Caco-2 (cell line): ENCODE results near the gene MMP28. TPM values are rescaled to one million over a fixed set of nuclear protein-coding genes. Genes with fewer than 3 reads are reported as not detected.

Source experiments
- BruUV-seq: library from RNA; stranded (reverse); fragments of 400-500 nt; replicated peaks from 2 replicates; lab custom pipeline; 2021; lab: Mats Ljungman, UMichigan
- CTCF ChIA-PET: fragments of 300-600 bp; sonication (Branson Sonifier 250); formaldehyde crosslinking; loops from one replicate; lab custom pipeline; 2022; ENCODE audit warnings: antibody characterized with exemption; lab: Charles Lee
- POLR2A ChIA-PET: fragments of 300-600 bp; sonication (Branson Sonifier 250); formaldehyde crosslinking; loops from one replicate; lab custom pipeline; 2022; ENCODE audit warnings: antibody characterized with exemption; lab: Charles Lee
- DNase-seq, 2 experiments: peaks; one replicate each; pipeline versions ENCODE4 v3.0.0 to v3.0.0-alpha.2; 2020 to 2022
- H3K27me3 ChIP-seq: replicated peaks from 2 replicates; pipeline ENCODE4 v1.6.0; 2011; ENCODE audit warnings: low read length; ENCODE audit not compliant: control insufficient read depth, insufficient read depth
- H3K36me3 ChIP-seq: 2 replicates; pipeline ENCODE4 v1.5.1; 2011; ENCODE audit warnings: low read length; ENCODE audit not compliant: control insufficient read depth, insufficient read depth
- H3K4me1 ChIP-seq: fragments of 250-450 bp; sonication (Bioruptor Pico); 2 replicates; pipeline ENCODE4 v1.5.1; 2020; ENCODE audit warnings: mild to moderate bottlenecking
- H3K4me3 ChIP-seq: 2 replicates; pipeline ENCODE4 v1.5.1; 2011; ENCODE audit warnings: low read depth, mild to moderate bottlenecking, control low read depth, low read length
- H3K9me3 ChIP-seq: fragments of 250-450 bp; sonication (Bioruptor Pico); 2 replicates; pipeline ENCODE4 v1.5.1; 2020; ENCODE audit warnings: mild to moderate bottlenecking, moderate library complexity
- H3K27ac Mint-ChIP-seq: one replicate; pipeline ENCODE4 v1.8.0; 2022; ENCODE audit warnings: mixed read lengths; ENCODE audit not compliant: unreplicated experiment
- H3K27me3 Mint-ChIP-seq: one replicate; pipeline ENCODE4 v1.8.0; 2022; ENCODE audit warnings: mixed read lengths; ENCODE audit not compliant: insufficient read depth, unreplicated experiment
- H3K36me3 Mint-ChIP-seq: one replicate; pipeline ENCODE4 v1.8.0; 2022; ENCODE audit warnings: mild to moderate bottlenecking, mixed read lengths; ENCODE audit not compliant: insufficient read depth, unreplicated experiment
- H3K4me1 Mint-ChIP-seq: one replicate; pipeline ENCODE4 v1.8.0; 2022; ENCODE audit warnings: low read depth, mixed read lengths; ENCODE audit not compliant: unreplicated experiment
- H3K4me3 Mint-ChIP-seq: one replicate; pipeline ENCODE4 v1.8.0; 2022; ENCODE audit warnings: mild to moderate bottlenecking, moderate library complexity, mixed read lengths; ENCODE audit not compliant: unreplicated experiment
- H3K9me3 Mint-ChIP-seq: one replicate; pipeline ENCODE4 v1.8.0; 2022; ENCODE audit warnings: mixed read lengths; ENCODE audit not compliant: unreplicated experiment
- intact Hi-C: fragments of 100-400 bp; cut with micrococcal nuclease; formaldehyde crosslinking; loops from one replicate; pipeline ENCODE4 v1.10.0; 2022; ENCODE audit not compliant: unreplicated experiment
- total RNA-seq: library from RNA; stranded (reverse); gene quantifications from 2 replicates; pipeline ENCODE4 v1.2.3, GENCODE V29; 2022
- TF ChIP-seq, protein P1 (sequence below), 2 experiments: fragments of 200-600 bp in 1 of 2; IDR thresholded peaks; 1 replicate in 1 of 2; 2 replicates in 1 of 2; pipeline versions ENCODE4 v1.5.1 to v1.8.0; 2011 to 2022; ENCODE audit warnings: antibody characterized with exemption in 1 of 2, control low read depth in 1 of 2, inconsistent platforms in 1 of 2, low read depth in 1 of 2, low read length in 1 of 2, mild to moderate bottlenecking in 1 of 2, moderate library complexity in 1 of 2; ENCODE audit not compliant: insufficient read depth in 1 of 2, severe bottlenecking in 1 of 2, unreplicated experiment in 1 of 2

Gene MMP28
- total RNA-seq, 1 experiment from 2014 or later: not detected

DNA sequence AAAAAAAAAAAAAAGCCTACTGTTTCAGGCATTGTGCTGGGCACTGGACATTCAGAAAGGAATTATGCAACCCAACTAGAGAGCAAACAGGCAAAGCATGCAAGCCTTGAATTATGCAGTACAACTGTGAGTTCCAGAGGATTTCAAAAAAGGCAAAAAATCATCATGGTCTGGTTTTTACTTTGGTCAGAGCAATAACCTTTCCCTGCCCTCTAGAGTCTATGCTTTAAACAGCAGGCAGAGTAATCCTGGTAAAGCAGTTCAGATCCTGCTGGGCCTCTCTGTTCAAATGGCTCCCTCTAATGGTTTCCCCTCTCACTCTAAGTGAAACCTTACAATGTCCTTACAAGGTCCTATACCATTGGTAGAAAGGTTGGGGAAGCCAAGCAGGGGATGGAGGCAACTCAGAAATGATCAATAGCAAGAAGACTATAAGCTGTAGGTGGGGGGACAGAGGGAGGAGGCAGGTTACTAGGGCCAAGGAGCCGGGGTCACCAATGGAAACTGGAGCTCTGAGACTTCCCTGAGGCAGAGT lies 9.3 kb upstream of the MMP28 start:
- no peaks in the 10 kb centered on the region for H3K9me3 Mint-ChIP-seq
- H3K4me3 Mint-ChIP-seq: no peak overlapping the region
- H3K27me3 ChIP-seq: no peaks in the 10 kb centered on the region
- no peak overlapping the region for H3K27ac Mint-ChIP-seq
- CTCF ChIA-PET: interaction anchor here (0.6 to 2.9 kb wide), 4 partner anchors 38 to 1391 kb away, joined by 3 to 32 read pairs (median 6); no protein-coding TSS in a partner anchor
- TF ChIP-seq, protein P1, sequence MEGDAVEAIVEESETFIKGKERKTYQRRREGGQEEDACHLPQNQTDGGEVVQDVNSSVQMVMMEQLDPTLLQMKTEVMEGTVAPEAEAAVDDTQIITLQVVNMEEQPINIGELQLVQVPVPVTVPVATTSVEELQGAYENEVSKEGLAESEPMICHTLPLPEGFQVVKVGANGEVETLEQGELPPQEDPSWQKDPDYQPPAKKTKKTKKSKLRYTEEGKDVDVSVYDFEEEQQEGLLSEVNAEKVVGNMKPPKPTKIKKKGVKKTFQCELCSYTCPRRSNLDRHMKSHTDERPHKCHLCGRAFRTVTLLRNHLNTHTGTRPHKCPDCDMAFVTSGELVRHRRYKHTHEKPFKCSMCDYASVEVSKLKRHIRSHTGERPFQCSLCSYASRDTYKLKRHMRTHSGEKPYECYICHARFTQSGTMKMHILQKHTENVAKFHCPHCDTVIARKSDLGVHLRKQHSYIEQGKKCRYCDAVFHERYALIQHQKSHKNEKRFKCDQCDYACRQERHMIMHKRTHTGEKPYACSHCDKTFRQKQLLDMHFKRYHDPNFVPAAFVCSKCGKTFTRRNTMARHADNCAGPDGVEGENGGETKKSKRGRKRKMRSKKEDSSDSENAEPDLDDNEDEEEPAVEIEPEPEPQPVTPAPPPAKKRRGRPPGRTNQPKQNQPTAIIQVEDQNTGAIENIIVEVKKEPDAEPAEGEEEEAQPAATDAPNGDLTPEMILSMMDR (IDR thresholded peaks at IDR 0.05; ENCODE audit: insufficient read depth in 1 of 2, low read depth in 1 of 2, low read length in 1 of 2, severe bottlenecking in 1 of 2, unreplicated experiment in 1 of 2): peak; percentile 86 to 97
- H3K36me3 Mint-ChIP-seq: peaks cover 14% of the 10 kb centered on the region
- intact Hi-C loops: loop anchor here (1.0 to 2.0 kb wide), 2 partner anchors 40 to 192 kb away; no protein-coding TSS in a partner anchor
- no peaks in the 10 kb centered on the region for H3K9me3 ChIP-seq
- BruUV-seq: no TSS peak
- no peaks in the 10 kb centered on the region for H3K36me3 ChIP-seq
- H3K4me3 ChIP-seq: no peak overlapping the region
- peaks cover 8% of the 10 kb centered on the region for H3K27me3 Mint-ChIP-seq
- peak; percentile 72 to 85 for DNase-seq
- peaks cover 8% of the 10 kb centered on the region; the same call in 1 of the 2 replicates for H3K4me1 ChIP-seq
- peaks cover 21% of the 10 kb centered on the region for H3K4me1 Mint-ChIP-seq
- POLR2A ChIA-PET: interaction anchor here (0.6 kb wide), 1 partner anchor 41 kb away, joined by 6 read pairs; no protein-coding TSS in a partner anchor

DNA sequence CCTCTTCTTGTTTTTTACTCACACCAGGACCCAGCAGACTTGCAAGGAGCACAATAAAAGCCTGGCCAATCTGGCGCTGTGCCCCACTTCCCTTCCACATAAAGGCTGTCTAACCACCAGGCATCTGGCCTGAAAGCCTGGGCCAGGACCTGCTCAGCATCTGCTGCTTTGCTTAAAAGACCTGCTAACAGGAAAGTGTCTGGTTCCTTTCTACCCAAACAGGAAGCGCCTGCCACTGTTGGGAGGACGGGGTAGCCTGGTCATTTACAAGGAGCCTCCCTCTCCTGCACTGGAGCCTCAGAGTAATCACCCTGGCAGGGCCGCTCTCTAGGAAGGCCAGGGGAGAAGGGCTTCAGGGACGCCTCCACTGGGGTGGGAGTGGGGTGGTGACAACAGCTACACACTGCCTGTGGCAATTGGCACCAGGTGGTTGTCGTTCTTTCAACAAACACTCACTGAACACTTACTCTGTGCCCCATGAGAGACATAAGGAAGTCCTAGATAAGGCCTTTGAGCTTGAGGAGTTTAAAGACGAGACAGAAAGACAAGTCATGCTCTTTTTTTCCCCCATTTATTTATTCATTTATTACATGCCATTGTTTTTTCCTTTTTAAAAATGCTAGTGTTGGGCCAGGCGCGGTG lies 6.3 kb upstream of the MMP28 start:
- Mint-ChIP-seq H3K27ac (no peak overlapping the region), H3K4me3 (no peak overlapping the region), H3K27me3 (peaks cover 21% of the 10 kb centered on the region), H3K4me1 (peaks cover 6% of the 10 kb centered on the region), H3K36me3 (no peaks in the 10 kb centered on the region), H3K9me3 (no peaks in the 10 kb centered on the region)
- intact Hi-C loops: no loop called here
- Histone ChIP-seq H3K4me3 (no peak overlapping the region), H3K27me3 (peaks cover 5% of the 10 kb centered on the region; the same call in 1 of the 2 replicates), H3K9me3 (no peaks in the 10 kb centered on the region), H3K36me3 (no peaks in the 10 kb centered on the region; the same call in 1 of the 2 replicates), H3K4me1 (no peaks in the 10 kb centered on the region)
- TF ChIP-seq, protein P1 (IDR thresholded peaks at IDR 0.05; ENCODE audit: insufficient read depth in 1 of 2, low read depth in 1 of 2, low read length in 1 of 2, severe bottlenecking in 1 of 2, unreplicated experiment in 1 of 2): no peak
- POLR2A ChIA-PET: no interaction called here
- BruUV-seq: no TSS peak
- no peak for DNase-seq
- CTCF ChIA-PET: no interaction called here

DNA sequence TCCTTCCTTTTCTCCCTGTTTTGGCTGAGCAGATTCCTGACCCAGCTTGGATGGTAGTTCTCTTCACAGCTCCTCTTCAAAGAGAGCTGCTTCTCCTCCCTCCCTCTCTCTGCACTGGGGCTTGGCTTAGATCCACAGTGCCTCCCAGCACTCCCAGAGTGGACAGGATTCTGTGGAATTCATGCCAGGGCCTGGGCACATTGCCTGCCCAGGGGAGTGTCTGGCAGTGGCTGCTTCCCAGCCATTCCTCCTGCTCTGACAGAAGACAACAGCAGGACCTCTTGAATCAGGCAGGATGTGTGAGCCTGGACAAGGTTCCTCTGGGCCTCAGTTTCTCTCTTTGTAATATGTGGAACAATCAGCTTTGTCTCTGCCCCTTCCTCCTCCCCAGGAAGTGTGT lies 4.5 kb upstream of the MMP28 start:
- Mint-ChIP-seq H3K36me3 (no peaks in the 10 kb centered on the region), H3K4me3 (no peak overlapping the region), H3K27me3 (peaks cover 25% of the 10 kb centered on the region), H3K4me1 (peaks cover 6% of the 10 kb centered on the region), H3K27ac (no peak overlapping the region), H3K9me3 (no peaks in the 10 kb centered on the region)
- TF ChIP-seq, protein P1 (IDR thresholded peaks at IDR 0.05; ENCODE audit: insufficient read depth in 1 of 2, low read depth in 1 of 2, low read length in 1 of 2, severe bottlenecking in 1 of 2, unreplicated experiment in 1 of 2): no peak
- intact Hi-C loops: no loop called here
- peaks cover 8% of the 10 kb centered on the region for H3K27me3 ChIP-seq
- BruUV-seq: no TSS peak
- H3K9me3 ChIP-seq: no peaks in the 10 kb centered on the region
- no peaks in the 10 kb centered on the region; the same call in 1 of the 2 replicates for H3K36me3 ChIP-seq
- CTCF ChIA-PET: no interaction called here
- no peaks in the 10 kb centered on the region for H3K4me1 ChIP-seq
- DNase-seq: no peak
- POLR2A ChIA-PET: no interaction called here
- no peak overlapping the region for H3K4me3 ChIP-seq
